ENCODE results near the gene MED17. TPM values are rescaled to one million over a fixed set of nuclear protein-coding genes. Genes with fewer than 3 reads are reported as not detected.
"Not testable (repeated sequence)": the region's sequence is repeated elsewhere in the genome, so short reads cannot be mapped to it uniquely, and the experiment has no call there.

The MED17 gene, protein sequence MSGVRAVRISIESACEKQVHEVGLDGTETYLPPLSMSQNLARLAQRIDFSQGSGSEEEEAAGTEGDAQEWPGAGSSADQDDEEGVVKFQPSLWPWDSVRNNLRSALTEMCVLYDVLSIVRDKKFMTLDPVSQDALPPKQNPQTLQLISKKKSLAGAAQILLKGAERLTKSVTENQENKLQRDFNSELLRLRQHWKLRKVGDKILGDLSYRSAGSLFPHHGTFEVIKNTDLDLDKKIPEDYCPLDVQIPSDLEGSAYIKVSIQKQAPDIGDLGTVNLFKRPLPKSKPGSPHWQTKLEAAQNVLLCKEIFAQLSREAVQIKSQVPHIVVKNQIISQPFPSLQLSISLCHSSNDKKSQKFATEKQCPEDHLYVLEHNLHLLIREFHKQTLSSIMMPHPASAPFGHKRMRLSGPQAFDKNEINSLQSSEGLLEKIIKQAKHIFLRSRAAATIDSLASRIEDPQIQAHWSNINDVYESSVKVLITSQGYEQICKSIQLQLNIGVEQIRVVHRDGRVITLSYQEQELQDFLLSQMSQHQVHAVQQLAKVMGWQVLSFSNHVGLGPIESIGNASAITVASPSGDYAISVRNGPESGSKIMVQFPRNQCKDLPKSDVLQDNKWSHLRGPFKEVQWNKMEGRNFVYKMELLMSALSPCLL
- total RNA-seq: 16.0 TPM

DNA sequence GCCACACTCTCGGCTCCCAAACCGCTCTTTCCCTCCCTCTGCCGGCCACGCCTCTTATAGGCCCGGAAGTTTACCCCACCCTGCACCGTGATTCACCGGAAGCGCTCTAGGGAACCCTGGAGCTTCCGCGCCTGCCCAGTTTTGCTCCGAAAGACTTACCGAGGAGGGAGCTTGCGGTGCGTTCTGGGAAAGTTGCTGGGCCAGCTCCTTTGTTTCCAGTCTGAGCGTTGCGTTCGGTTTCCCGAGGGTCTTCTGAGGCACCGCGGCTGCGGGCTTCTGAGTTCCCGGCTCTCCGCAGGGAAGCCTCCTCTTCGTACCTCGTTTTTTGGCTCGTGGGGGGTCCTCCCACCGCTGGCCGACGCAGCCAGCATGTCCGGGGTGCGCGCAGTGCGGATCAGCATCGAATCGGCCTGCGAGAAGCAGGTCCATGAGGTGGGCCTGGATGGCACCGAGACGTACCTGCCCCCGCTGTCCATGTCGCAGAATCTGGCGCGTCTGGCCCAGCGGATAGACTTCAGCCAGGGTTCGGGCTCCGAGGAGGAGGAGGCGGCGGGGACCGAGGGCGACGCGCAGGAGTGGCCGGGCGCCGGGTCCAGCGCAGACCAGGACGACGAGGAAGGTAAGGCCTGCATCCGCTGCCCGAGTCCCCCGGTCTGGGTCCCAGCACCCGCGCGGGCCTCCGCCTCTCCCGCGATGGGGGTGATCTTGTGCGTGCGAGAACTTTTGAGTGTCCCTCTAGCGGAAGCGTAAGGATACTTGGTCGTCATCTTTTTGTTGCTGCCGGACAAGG lies at the start of gene MED17:
TSS of gene MED17 (plus strand) at position 138 of the 790 bp plus-strand sequence. CDS start at position 370, 232 bp downstream.
- peak; percentile 100 for ATAC-seq

DNA sequence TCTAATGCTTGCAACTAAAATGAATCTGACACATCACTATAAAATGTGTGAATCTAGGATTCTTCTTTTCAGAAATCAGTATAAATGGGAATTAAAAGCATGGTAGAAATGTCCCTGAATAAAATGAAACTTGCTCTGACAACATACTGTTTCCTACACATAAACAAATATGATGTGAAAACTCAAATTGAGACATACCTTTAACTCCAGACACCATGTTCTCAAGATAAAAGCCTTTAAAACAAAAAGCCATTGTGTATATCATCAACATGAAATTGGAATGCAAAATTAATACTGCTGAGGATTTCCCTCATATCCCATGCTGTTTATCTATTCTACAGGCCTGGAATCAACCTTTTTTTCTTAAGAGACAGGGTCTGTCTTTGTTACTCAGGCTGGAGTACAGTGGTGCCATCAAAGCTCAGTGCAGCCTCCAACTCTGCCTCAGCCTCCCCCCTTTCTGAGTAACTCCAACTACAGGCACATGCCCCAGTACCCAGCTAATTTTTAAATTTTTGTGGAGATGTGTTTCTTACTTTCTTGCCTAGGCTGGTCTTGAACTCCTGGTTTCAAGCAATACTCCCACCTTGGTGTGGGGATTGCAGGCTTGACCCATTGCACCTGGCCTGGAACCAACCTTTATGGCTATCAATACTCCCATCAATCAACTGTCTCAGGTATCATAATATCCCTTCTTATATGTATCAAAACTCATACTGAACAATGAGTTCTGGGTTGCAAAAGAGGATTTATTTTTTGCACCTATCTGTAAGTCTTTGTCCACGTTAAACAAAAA lies 49.5 kb upstream of the MED17 start:
- ATAC-seq: no peak

DNA sequence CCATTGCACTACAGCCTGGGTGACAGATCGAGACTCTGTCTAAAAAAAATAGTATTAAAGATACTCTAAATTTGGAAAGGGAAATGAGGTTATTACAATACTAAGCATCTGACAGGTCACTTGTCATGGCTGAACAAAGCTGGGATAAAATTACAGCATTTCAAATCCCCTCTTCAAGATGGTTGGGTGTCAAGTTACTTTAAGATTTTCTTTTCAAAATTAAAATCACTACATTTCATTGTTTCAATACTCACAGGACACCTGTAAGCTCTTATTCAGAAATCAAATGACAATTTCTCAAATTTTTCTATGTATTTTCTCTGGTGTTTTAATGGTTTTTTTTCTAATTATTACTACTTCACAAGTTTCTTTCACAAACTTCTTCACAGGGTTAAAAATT lies 48.5 kb upstream of the MED17 start:
- ATAC-seq: no peak

DNA sequence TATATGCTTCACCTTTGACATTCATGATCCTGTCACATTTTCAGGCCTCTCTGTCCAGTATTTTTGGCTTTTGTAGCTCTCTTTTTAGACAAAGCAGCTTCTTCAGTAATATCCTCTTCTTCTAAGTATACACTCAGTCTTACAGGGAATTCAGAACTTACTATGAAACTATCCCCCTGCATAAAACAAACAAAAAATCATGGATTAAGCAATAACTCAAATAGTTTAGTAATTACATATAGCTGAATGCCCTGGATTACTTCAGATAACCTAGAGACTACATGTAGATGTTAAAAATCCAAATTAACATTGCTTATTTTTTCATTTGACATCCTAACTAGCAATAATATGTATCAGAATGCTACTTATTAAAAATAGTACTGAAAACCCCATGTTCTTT lies 48.0 kb upstream of the MED17 start:
- ATAC-seq: no peak

DNA sequence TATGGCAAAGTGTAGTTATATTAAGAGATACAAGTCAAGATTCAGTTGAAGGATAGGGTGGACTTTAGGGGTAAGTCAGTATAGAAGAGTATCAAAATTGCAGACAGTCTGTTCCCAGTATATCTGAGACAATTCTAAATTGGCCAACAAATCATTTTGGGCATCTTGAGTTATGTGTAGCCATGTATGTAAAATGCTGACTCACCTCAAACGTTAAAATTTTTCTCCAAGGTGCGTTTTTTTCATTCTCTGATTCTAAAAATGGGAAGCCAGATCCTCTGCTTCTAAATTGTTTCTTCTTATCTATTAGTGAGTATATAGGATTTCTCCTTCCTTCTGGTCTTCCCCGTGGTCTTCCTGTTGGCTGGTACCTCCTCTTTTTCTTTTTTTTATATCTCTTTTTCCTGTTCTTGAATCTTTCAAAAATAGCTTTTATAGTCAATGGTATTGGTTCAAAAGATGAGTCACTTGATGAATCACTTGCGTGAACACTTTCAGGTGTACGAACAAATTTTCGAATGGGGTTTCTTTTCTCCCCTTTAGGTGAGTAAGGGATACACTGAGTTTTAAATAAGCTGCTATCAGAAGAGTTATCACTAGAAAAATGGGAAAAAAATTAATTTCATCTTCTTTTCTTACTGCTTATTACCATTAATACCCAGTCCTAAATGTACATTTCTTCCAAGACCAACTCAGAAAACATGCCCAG lies 46.0 kb upstream of the MED17 start:
- ATAC-seq: no peak

DNA sequence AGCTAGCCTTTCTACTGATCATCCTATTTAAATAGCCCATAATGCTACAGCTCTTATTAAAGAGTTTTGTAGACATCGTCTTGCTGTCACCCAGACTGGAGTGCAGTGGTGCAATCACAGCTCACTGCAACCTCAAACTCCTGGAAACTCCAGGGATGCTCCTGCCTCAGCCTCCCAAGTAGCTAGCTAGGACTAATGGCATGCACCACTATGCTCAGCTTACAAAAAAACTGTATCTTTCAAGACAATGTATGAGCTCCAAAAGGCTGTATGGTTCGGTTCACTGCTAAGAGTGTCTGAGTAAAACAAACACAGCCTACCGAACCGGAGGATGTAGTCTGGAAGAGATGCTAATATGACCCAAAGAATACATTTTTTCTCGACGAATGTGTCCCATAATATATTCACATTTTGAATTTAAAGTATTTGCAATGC lies 45.4 kb upstream of the MED17 start:
- ATAC-seq: no peak

DNA sequence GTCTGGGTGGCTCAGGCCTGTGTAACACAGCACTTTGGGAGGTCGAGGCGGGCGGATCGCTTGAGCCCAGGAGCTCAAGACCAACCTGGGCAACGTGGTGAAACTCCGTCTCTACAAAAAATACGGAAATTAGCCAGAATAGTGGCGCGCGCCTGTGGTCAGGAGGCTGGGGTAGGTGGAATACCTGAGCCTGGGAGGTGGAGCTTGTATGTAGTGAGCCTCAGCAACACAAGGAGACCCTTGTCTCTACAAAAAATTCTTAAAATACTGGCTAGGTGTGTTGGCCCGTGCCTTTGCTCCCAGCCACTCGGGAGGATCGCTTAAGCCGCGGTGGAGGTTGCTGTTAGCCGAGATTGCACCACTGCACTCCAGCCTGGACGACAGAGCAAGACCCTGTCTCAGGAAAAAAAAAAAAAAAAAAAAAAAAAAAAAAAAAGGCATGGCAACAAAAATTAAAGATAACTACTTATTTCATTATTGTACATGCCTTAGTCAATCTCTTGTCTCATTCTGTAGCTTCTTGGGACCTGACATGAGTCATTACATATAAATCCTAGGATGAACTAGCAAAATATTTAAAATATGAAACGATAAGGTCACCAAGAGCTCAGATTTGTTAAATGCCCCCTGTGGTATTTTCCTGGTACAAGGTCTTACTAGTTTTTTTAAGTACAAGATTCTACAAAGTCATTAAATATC lies 43.9 kb upstream of the MED17 start:
- peak; percentile 7 for ATAC-seq

DNA sequence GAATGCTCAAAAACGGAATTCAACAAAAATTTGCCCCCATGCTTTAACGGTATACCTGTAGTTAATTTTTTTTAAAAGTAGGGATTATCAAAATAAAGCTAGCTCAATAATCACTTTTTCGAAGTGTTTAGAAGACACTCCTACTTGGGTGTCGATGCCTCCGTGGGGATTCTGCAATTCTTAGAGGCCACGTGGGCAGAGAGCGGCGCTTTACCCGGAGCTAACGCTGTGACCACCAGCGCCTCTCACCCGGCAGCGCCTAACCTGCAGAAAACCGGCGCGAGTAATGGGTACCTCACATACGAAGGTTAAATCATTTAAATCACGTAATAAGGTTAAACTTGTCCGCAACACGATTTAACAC lies 43.4 kb upstream of the MED17 start:
- ATAC-seq: peak; percentile 60

DNA sequence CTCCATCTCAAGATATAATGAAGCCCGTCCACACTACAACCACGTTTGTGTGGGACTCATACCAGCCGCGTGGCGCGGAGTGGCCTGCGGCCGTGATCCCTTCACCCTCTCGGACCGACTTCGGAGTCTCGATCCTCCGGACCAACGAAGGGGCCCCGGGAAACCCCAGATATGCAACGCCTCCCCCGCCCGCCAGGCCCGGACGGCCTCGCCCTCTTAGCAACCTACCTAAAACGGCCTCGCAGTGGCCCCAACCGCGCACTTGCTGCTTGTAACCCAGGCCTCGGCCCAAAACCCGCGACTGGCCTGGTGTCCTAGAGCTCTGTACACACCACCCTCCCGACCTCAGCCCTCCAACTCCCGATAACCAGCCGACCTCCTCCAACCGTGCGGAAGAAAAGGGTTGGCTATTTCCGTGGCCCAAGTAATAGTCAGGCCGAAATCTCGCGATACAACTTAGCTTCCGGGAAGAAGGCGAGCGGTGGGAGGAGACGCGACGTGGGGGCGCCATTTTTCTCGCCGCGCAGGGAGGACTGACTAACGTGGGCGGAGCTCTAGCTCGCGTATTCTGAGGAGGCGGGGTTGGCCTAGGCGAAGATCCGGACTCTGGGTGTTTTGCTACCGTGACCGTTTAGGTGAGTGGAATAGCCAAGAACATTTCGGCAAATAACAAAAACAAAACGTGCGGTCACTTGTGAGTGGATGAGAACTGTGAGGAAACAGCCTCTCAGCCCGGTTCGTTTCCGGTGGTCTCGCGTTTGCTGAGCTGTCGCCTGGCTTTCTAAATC lies 42.8 kb upstream of the MED17 start, which contains the start of the genes C11orf54 and TAF1D:
TSS of gene C11orf54 (plus strand) at position 579 of the 788 bp plus-strand sequence. CDS start 5,722 bp downstream, outside the sequence.
TSS of gene TAF1D (minus strand) at position 402 of the 788 bp plus-strand sequence. CDS start 2,191 bp downstream, outside the sequence.
- peak; percentile 98 for ATAC-seq

DNA sequence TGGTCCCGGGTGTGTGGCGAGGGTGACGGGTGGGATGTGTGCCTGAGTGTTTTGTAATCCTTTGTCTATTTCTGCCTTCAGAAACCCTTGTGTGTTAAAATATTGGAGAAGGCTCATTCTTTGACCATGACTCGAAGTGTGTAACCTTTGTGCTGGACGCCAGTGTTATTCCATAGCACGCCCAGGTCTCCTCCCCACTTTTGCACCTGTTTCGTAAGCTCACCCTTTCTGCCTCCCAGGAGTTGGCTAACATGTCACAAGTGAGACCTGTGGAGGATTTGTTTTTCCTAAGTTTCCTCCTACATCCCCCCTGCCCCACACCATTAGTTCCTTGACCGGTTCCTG lies 42.2 kb upstream of the MED17 start:
- peak; percentile 63 for ATAC-seq

DNA sequence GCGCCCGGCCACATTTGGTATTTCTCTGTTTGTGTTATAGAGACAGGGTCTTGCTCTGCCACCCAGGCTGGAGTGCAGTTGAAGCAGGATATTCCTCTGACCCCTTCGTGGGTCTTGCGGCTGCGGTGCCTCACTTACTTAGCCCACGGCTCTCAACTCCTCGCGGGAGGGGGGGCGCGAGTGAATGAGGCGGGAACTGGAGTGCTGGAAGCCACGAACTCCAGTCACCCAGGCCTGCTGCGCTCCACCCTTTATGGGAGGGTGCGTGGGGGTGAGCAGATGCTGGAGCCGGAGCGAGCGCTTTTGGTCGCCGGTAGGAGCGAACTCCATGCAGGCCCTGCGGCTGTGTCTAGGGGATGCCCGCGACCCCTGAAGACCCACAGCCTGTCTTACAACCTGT lies 40.8 kb upstream of the MED17 start:
- ATAC-seq: no peak

DNA sequence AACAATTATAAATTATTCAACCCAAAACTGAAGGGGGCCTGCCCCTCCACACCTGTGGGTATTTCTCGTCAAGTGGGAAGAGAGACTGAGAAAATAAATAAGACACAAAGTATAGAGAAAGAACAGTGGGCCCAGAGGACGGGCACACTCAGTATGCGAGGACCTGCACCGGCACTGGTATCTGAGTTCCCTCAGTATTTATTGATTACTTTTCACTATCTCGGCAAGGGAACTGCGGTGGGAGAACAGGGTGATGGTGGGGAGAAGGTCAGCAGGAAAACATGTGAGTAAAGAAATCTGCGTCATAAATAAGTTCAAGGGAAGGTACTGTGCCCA lies 39.4 kb upstream of the MED17 start:
- no peak for ATAC-seq

DNA sequence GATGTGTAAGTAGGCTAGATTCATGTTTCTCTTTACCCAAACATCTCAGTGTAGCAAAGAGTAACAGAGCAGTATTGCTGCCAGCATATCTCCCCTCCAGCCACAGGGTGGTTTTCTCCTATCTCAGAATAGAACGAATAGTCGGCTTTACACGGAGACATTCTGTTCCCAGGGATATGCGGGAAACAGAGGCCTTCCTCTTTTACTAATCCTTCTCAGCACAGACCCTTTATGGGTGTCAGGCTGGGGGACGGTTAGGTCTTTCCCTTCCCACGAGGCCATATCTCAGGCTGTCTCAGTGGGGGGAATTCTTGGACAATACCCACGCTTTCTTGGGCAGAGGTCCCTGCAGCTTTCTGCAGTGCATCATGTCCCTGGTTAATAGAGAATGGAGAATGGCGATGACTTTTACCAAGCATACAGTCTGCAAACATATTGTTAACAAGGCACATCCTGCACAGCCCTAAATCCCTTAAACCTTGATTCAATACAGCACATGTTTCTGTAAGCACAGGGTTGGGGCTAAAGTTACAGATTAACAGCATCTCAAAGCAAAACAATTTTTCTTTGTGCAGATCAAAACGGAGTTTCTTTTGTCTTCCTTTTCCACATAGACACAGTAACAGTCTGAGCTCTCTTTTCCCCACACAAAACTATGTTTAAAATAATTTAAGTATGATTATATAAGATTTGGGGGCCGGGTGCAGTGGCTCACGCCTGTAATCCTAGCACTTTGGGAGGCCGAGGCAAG lies 38.9 kb upstream of the MED17 start:
- not testable (repeated sequence) for ATAC-seq

DNA sequence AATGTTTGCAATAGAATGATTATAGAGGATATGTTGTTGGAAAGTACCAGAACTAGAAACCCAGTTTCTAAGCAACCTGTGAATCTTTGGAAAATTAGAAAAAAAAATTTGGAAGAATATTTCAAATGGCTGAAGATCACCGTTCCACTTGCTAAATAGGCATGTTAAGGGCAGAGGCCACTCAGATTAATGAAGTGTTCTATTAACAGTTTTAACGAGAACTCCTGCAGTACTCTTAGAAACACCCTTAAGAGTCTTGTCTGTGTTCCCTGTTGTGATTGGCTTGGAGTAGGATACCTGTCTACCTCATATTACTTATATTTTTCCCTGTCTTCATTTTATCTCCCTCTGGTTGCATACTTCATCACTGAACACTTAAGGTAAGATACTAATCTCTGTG lies 38.0 kb upstream of the MED17 start:
- no peak for ATAC-seq

DNA sequence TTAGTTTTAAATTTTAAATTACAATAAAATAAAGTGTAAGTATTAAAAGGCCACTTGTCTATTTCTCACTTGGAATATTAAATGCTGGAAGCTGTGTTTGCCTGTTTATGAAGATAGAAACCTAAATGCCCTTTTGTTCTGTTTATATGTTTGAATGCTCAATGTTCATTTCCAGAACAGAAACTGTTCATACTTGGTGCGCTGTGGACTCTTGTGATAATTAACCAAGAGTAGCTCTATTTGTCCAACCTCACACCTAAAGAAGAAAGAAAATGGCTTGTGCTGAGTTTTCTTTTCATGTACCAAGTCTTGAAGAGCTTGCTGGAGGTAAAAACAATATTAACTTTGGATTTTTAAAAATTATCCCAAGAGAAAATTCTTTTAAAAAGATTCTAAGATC lies 37.0 kb upstream of the MED17 start:
- ATAC-seq: no peak

DNA sequence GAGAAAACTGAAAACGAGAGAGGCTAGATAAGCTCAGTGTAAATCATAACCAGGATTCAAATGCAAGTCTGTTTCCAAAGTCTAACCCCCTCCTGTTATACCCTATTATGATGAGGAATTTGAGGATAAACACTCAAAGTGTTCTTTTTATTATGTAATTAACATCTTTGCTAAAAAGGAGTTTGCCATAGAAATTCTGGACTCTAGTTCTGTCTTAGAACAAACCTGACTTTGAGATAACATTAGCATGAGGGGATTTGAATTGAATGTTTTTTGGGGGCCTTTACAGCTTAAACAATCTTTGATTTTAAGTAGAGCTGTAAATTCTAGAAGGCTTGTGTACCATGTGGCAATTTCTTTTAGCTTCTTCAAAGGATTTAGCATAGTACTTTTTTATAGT lies 33.1 kb upstream of the MED17 start:
- no peak for ATAC-seq

DNA sequence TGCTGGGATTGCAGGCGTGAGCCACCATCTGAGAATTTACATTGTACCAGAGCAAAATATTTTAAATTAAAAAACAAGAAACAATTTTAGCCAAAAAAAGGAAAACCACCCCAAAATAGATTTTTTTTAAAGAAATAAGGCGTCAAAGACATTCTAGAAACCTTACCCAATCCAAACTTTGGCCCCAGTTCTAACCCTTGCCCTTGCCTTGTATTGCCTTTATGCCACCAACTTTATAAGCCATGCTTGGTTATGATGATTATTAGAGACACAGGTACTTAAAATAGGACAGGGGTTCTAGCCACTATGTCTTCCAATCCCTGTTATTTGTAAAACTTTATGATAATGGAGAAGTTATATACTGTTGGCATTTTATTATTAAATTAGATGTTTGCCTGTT lies 30.8 kb upstream of the MED17 start:
- ATAC-seq: no peak

DNA sequence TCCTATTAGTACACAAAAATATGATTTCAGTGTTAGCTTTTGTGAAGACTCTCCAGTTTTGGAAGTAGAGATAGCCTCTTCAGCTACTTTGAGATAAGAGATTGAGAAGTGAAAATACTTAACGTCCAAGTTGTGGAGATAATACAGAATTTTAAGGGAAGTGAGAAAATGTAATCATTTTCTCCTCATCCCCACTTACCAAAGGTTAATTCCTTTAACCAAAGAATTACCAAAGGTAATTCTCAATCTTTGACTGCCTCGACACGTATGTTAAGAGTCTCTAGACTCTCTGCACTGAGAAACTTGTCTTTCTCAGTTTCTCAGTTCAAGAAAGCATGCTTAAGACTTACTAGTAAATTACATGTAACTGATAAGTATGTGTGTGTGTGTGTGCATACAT lies 27.3 kb upstream of the MED17 start:
- no peak for ATAC-seq

DNA sequence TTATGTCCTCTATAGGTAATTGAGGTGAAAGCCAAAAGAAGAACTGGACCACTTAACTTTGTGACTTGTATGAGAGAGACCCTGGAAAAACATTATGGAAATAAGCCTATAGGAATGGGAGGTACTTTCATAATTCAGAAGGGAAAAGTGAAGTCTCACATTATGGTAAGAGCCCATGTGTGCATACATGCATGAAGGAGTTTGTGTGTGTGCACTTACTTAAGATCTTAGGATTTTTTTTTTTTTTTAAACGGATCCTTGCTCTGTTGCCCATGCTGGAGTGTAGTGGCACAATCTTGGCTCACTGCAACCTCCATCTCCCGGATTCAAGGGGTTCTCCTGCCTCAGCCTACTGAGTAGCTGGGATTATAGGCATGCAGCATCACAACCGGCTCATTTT lies 26.8 kb upstream of the MED17 start:
- ATAC-seq: no peak
